OCI-LY3 (cell line): ENCODE results near the gene SLX9.

ENCODE experiments used
- H2AFZ ChIP-seq: fragments of 200-600, 300-600 bp; shearing (Covaris generic); 2 replicates; pipeline ENCODE4 v1.6.0; 2014; ENCODE audit warnings: antibody characterized with exemption, low read depth, low read length
- H3K27ac ChIP-seq: fragments of 200-600, 300-600 bp; sonication (generic); 2 replicates; pipeline ENCODE4 v1.5.1; 2014; ENCODE audit warnings: mild to moderate bottlenecking, low read length, moderate library complexity, mixed read lengths
- H3K27me3 ChIP-seq: fragments of 200-600, 300-600 bp; sonication (generic); 2 replicates; pipeline ENCODE4 v1.6.1; 2014; ENCODE audit warnings: low read depth, low read length, mixed read lengths
- H3K36me3 ChIP-seq: fragments of 200-600, 300-600 bp; sonication (generic); replicated peaks from 2 replicates; pipeline ENCODE3; 2014; ENCODE audit warnings: low read depth, low read length, mixed read lengths
- H3K4me1 ChIP-seq: fragments of 300-600, 200-600 bp; sonication (generic); 2 replicates; pipeline ENCODE4 v1.6.1; 2014; ENCODE audit warnings: low read length, mixed read lengths
- H3K4me2 ChIP-seq: fragments of 200-600, 300-600 bp; sonication (generic); 2 replicates; pipeline ENCODE4 v1.6.1; 2014; ENCODE audit warnings: low read length, mixed read lengths
- H3K4me3 ChIP-seq: fragments of 300-600, 200-600 bp; sonication (generic); 2 replicates; pipeline ENCODE4 v1.5.1; 2014; ENCODE audit warnings: antibody characterized with exemption, mild to moderate bottlenecking, low read length, moderate library complexity
- H3K79me2 ChIP-seq: fragments of 300-600, 200-600 bp; shearing (Covaris generic); 2 replicates; pipeline ENCODE4 v1.6.1; 2014; ENCODE audit warnings: mild to moderate bottlenecking, low read length, mixed read lengths
- H3K9ac ChIP-seq: fragments of 300-600, 200-600 bp; shearing (Covaris generic); 2 replicates; pipeline ENCODE4 v1.6.0; 2014; ENCODE audit warnings: mild to moderate bottlenecking, low read length, moderate library complexity
- H3K9me3 ChIP-seq: fragments of 200-600, 300-600 bp; shearing (Covaris generic); 2 replicates; pipeline ENCODE4 v1.6.1; 2014; ENCODE audit warnings: low read length, mixed read lengths; ENCODE audit not compliant: insufficient read depth
- H4K20me1 ChIP-seq: fragments of 200-600, 300-600 bp; sonication (generic); 2 replicates; pipeline ENCODE4 v1.6.1; 2016; ENCODE audit warnings: low read length, mixed read lengths; ENCODE audit not compliant: insufficient read depth
- CTCF ChIP-seq: fragments of 200-600, 300-600 bp; sonication (generic); IDR thresholded peaks from 2 replicates; pipeline ENCODE4 v1.5.1; 2014; ENCODE audit warnings: antibody characterized with exemption, low read length, low read depth
- EZH2phosphoT487 ChIP-seq: fragments of 200-600 bp; shearing (Covaris generic); IDR thresholded peaks from 2 replicates; pipeline ENCODE4 v1.6.1; 2018; ENCODE audit warnings: antibody characterized with exemption, mixed run types, low read depth

Gene SLX9

GRCh38 chr21:45020629-45021427 lies 81.0 kb downstream of the SLX9 start:
- no peaks in the 10 kb centered on the region for H3K27me3 ChIP-seq
- no peak overlapping the region for H3K4me2 ChIP-seq
- no peak overlapping the region for H2AFZ ChIP-seq
- H3K79me2 ChIP-seq: no peaks in the 10 kb centered on the region
- no peak overlapping the region for H3K4me3 ChIP-seq
- H3K9me3 ChIP-seq: no peaks in the 10 kb centered on the region
- H3K27ac ChIP-seq: no peak overlapping the region
- no peak for TF ChIP-seq CTCF
- no peak for TF ChIP-seq EZH2phosphoT487
- H3K36me3 ChIP-seq: no peaks in the 10 kb centered on the region
- H4K20me1 ChIP-seq: no peaks in the 10 kb centered on the region
- H3K9ac ChIP-seq: no peak overlapping the region
- H3K4me1 ChIP-seq: no peaks in the 10 kb centered on the region

- H3K27me3 ChIP-seq: no peaks in the 10 kb centered on the region
- no peaks in the 10 kb centered on the region for H3K79me2 ChIP-seq
- H3K36me3 ChIP-seq: no peaks in the 10 kb centered on the region
- H3K9ac ChIP-seq: no peak overlapping the region
- no peak for TF ChIP-seq EZH2phosphoT487
- no peak for TF ChIP-seq CTCF
- H2AFZ ChIP-seq: no peak overlapping the region
- no peaks in the 10 kb centered on the region for H4K20me1 ChIP-seq
- H3K27ac ChIP-seq: no peak overlapping the region
- no peak overlapping the region for H3K4me3 ChIP-seq
- no peaks in the 10 kb centered on the region for H3K4me1 ChIP-seq
- H3K4me2 ChIP-seq: no peak overlapping the region
- no peaks in the 10 kb centered on the region for H3K9me3 ChIP-seq
Measured at GRCh38 chr21:45021428-45022347, 81.9 kb downstream of the SLX9 start.

- no peaks in the 10 kb centered on the region for H3K27me3 ChIP-seq
Measured at GRCh38 chr21:45022348-45022675, 82.5 kb downstream of the SLX9 start.

More at GRCh38 chr21:45022348-45022675, 82.5 kb downstream of the SLX9 start:
- Histone ChIP-seq H2AFZ (no peak overlapping the region), H4K20me1 (no peaks in the 10 kb centered on the region), H3K27ac (no peak overlapping the region), H3K9me3 (no peaks in the 10 kb centered on the region), H3K36me3 (no peaks in the 10 kb centered on the region), H3K4me2 (no peak overlapping the region), H3K4me1 (no peaks in the 10 kb centered on the region), H3K79me2 (no peaks in the 10 kb centered on the region), H3K4me3 (no peak overlapping the region), H3K9ac (no peak overlapping the region)
- TF ChIP-seq CTCF (no peak), EZH2phosphoT487 (no peak)
